ENCODE data around the gene SMYD3. TPM values are rescaled to one million over a fixed set of nuclear protein-coding genes. Genes with fewer than 3 reads are reported as not detected.

Gene SMYD3
- total RNA-seq, 1 donor: 45.5 TPM

DNA sequence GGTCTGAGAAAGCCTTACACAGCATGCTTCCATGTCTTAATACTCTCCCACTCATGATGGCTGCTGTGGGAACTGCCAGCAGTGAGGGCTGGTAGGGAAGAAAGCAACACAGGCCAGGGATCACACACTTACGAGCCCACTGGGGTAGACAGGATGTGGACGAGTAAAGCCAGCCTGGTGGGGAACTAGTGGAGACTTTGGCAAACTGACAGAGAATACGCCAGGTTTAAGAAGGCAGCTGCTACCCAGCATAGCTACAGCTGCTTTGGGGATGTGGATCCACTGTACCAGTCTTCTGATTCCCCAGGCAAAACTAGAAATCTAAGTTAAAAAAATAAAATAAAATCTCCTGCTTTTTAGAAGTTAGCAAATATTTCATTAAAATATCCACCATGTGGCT, 664.0 kb downstream of the SMYD3 start:
- peak; percentile 13 for DNase-seq (ENCODE audit: low read depth)
- TF ChIP-seq, protein P1, sequence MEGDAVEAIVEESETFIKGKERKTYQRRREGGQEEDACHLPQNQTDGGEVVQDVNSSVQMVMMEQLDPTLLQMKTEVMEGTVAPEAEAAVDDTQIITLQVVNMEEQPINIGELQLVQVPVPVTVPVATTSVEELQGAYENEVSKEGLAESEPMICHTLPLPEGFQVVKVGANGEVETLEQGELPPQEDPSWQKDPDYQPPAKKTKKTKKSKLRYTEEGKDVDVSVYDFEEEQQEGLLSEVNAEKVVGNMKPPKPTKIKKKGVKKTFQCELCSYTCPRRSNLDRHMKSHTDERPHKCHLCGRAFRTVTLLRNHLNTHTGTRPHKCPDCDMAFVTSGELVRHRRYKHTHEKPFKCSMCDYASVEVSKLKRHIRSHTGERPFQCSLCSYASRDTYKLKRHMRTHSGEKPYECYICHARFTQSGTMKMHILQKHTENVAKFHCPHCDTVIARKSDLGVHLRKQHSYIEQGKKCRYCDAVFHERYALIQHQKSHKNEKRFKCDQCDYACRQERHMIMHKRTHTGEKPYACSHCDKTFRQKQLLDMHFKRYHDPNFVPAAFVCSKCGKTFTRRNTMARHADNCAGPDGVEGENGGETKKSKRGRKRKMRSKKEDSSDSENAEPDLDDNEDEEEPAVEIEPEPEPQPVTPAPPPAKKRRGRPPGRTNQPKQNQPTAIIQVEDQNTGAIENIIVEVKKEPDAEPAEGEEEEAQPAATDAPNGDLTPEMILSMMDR (IDR thresholded peaks at IDR 0.05; ENCODE audit: insufficient read depth, low read length): no peak
- no peak overlapping the region for H3K4me3 ChIP-seq (ENCODE audit: low read depth, low read length)

GRCh38 chr1:245842106-245842505, 665.0 kb downstream of the SMYD3 start:
- TF ChIP-seq, protein P1 (IDR thresholded peaks at IDR 0.05; ENCODE audit: insufficient read depth, low read length): no peak
- no peak for DNase-seq (ENCODE audit: low read depth)
- H3K4me3 ChIP-seq (ENCODE audit: low read depth, low read length): no peak overlapping the region

DNA sequence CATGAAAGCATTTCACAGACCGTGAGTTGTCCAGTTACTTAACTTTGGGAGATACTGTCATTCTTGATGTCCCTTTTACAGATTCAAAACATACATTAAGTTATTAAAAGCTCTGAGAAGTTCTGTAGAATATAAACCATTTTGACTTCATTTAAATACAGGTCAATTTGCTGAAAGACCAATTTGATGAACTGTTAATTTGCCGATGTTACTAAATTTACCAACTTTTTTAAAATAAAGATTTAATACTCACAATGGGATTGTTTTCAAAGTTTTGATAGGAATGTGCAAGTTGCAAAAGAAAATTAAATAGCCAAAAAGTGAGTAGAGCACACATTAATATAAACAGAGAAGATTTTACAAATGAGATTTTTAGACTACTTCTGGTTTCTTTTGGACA, 666.1 kb downstream of the SMYD3 start:
- TF ChIP-seq, protein P1 (IDR thresholded peaks at IDR 0.05; ENCODE audit: insufficient read depth, low read length): no peak
- DNase-seq (ENCODE audit: low read depth): no peak
- H3K4me3 ChIP-seq (ENCODE audit: low read depth, low read length): no peak overlapping the region

- peak; percentile 66 for DNase-seq (ENCODE audit: low read depth)
- TF ChIP-seq, protein P1 (IDR thresholded peaks at IDR 0.05; ENCODE audit: insufficient read depth, low read length): no peak
- H3K4me3 ChIP-seq (ENCODE audit: low read depth, low read length): no peak overlapping the region
Observed at GRCh38 chr1:245837718-245838117, 669.4 kb downstream of the SMYD3 start.

DNA sequence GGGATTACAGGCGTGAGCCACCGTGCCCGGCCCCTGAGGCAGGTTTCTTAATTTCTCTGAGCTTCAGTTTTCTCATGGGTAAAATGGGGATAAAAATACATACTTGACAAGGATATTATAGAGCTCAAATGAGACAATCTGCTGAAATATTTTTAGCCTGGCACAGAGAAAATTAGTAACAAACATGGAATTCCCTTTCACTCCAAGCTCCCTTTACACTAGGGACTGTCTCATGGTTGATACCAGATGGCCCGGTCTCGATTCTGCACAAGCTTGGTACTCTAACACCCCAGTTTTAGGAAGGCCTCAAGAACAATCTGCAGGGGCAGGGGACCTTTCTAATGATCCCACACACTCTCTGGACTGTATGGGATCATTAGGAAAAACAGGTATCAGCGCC, 671.7 kb downstream of the SMYD3 start:
- TF ChIP-seq, protein P1 (IDR thresholded peaks at IDR 0.05; ENCODE audit: insufficient read depth, low read length): no peak
- peak; percentile 41 for DNase-seq (ENCODE audit: low read depth)
- no peak overlapping the region for H3K4me3 ChIP-seq (ENCODE audit: low read depth, low read length)

DNA sequence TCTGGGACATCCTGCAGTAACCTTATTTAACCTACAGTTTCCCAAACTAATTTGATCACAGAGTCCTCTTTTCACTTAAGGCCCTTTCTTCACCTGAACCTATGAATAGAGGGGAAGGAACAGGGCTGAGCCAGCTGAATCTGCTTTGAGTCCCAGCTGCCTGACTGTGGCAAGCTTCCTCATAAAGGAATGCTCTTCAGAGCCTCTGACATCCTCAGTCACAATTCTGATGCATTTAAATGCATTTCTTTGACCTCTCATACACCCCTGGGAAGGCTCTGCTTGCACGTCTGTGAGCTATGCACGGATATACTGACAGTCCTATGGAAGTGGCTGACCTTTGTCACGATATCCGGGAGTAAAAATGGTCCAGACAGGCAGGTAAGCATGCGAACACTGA, 673.1 kb downstream of the SMYD3 start:
- no peak overlapping the region for H3K4me3 ChIP-seq (ENCODE audit: low read depth, low read length)

More for the DNA sequence above, 673.1 kb downstream of the SMYD3 start:
- TF ChIP-seq, protein P1 (IDR thresholded peaks at IDR 0.05; ENCODE audit: insufficient read depth, low read length): no peak
- DNase-seq (ENCODE audit: low read depth): no peak

All from fibroblast of the aortic adventitia (primary cell).